NB4 (cell line): Measurements from ENCODE around the gene PLEK.

Experiments
- DNase-seq: peaks from one replicate; pipeline ENCODE4 v3.0.0; 2010; ENCODE audit warnings: low read depth
- H3K4me3 ChIP-seq: one replicate; pipeline ENCODE4 v1.5.1; 2011; ENCODE audit warnings: mild to moderate bottlenecking, low read depth, low read length, moderate library complexity
- CTCF ChIP-seq: IDR thresholded peaks from one replicate; pipeline ENCODE4 v1.5.1; 2012; ENCODE audit warnings: low read depth, low read length
- MAX ChIP-seq: IDR thresholded peaks from 2 replicates; pipeline ENCODE4 v1.6.1; 2011; ENCODE audit warnings: low read depth, low read length
- MYC ChIP-seq: IDR thresholded peaks from 2 replicates; pipeline ENCODE4 v1.6.1; 2011; ENCODE audit warnings: low read depth, low read length
- POLR2A ChIP-seq: IDR thresholded peaks from 2 replicates; pipeline ENCODE4 v1.6.1; 2011; ENCODE audit warnings: mild to moderate bottlenecking; ENCODE audit not compliant: insufficient read length; ENCODE audit errors: extremely low read depth

Gene PLEK

GRCh38 chr2:68384485-68385107, 19.5 kb downstream of the PLEK start:
- no peak for TF ChIP-seq MAX
- no peak for TF ChIP-seq POLR2A
- no peak for TF ChIP-seq CTCF
- TF ChIP-seq MYC, result no peak
- no peak for DNase-seq
- H3K4me3 ChIP-seq, result no peak overlapping the region

GRCh38 chr2:68385220-68385906, 20.3 kb downstream of the PLEK start:
- DNase-seq, result peak; percentile 84
- H3K4me3 ChIP-seq, result no peak overlapping the region
- TF ChIP-seq MYC (no peak), MAX (no peak), POLR2A (no peak), CTCF (peak; percentile 5)

GRCh38 chr2:68385907-68386287, 20.8 kb downstream of the PLEK start:
- TF ChIP-seq POLR2A (no peak), MAX (no peak), MYC (no peak), CTCF (no peak)
- H3K4me3 ChIP-seq, result no peak overlapping the region
- DNase-seq, result no peak

GRCh38 chr2:68386365-68386764, 21.3 kb downstream of the PLEK start:
- TF ChIP-seq MAX, result no peak
- no peak for TF ChIP-seq CTCF
- no peak overlapping the region for H3K4me3 ChIP-seq
- DNase-seq, result no peak

GRCh38 chr2:68387408-68388350, 22.6 kb downstream of the PLEK start:
- TF ChIP-seq MAX, result peak; percentile 59
- TF ChIP-seq POLR2A, result no peak
- TF ChIP-seq MYC, result peak; percentile 68
- no peak for TF ChIP-seq CTCF
- DNase-seq, result peak; percentile 88
- H3K4me3 ChIP-seq, result no peak overlapping the region
